ENCODE data around the gene PRRT2. TPM values are rescaled to one million over a fixed set of nuclear protein-coding genes. Genes with fewer than 3 reads are reported as not detected.

The PRRT2 gene
- total RNA-seq, 2 experiments from 2014 or later = 2.2 to 2.3 TPM

DNA sequence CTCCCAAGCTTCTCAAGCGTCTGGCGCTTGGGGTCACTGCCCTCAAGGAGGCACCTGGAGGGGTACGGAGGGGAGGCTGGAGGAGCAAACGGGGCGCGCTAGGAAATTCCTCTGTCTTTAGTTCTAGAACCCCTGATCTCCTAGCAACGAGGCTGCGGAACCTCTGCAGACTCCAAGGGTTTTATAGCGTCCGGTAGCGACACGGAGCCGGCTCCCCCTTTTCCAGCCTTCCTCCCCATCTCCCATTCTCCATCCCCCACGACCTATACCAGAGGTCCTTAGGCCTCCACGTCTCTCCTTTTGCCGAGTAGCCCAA is 51.6 kb downstream of the PRRT2 start:
- peak overlapping the region; percentile 76 for H3K4me3 ChIP-seq (ENCODE audit: low read length)
- peak overlapping the region; percentile 95 for H3K4me3 Mint-ChIP-seq
- peaks cover 28% of the 10 kb centered on the region for H3K36me3 ChIP-seq (ENCODE audit: insufficient read depth, low read length)
- no peaks in the 10 kb centered on the region for H3K9me3 Mint-ChIP-seq
- ChIA-PET POLR2A (interaction anchor here (0.8 to 2.5 kb wide), 14 partner anchors 13 to 162 kb away, joined by 3 to 16 read pairs (median 6); partner anchors contain the start of genes ASPHD1, KCTD13, KIF22 and MVP), CTCF (interaction anchor here (0.6 to 2.3 kb wide), 10 partner anchors 15 to 163 kb away, joined by 3 to 11 read pairs (median 4); partner anchors contain the start of genes KIF22 and PAGR1)
- ATAC-seq (ENCODE audit: poor library complexity) = no peak
- H3K27me3 Mint-ChIP-seq = no peaks in the 10 kb centered on the region
- TF ChIP-seq, protein P1, sequence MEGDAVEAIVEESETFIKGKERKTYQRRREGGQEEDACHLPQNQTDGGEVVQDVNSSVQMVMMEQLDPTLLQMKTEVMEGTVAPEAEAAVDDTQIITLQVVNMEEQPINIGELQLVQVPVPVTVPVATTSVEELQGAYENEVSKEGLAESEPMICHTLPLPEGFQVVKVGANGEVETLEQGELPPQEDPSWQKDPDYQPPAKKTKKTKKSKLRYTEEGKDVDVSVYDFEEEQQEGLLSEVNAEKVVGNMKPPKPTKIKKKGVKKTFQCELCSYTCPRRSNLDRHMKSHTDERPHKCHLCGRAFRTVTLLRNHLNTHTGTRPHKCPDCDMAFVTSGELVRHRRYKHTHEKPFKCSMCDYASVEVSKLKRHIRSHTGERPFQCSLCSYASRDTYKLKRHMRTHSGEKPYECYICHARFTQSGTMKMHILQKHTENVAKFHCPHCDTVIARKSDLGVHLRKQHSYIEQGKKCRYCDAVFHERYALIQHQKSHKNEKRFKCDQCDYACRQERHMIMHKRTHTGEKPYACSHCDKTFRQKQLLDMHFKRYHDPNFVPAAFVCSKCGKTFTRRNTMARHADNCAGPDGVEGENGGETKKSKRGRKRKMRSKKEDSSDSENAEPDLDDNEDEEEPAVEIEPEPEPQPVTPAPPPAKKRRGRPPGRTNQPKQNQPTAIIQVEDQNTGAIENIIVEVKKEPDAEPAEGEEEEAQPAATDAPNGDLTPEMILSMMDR (IDR thresholded peaks at IDR 0.05) = no peak
- peaks cover 39% of the 10 kb centered on the region for H3K36me3 Mint-ChIP-seq (ENCODE audit: low read depth)
- no peak for DNase-seq
- intact Hi-C loops (cut with DNase I, micrococcal nuclease) = loop anchor here (1.0 to 5.0 kb wide), 8 partner anchors 36 to 795 kb away; partner anchors contain the start of genes INO80E (in 2 of the 2), FBRS (in 1 of the 2), HIRIP3 (in 1 of the 2) and PAGR1 (in 1 of the 2)
- H3K9me3 ChIP-seq (ENCODE audit: control insufficient read depth in 1 of 2, insufficient read depth in 1 of 2, low read length in 2 of 2) = peaks cover 0 to 4% of the 10 kb centered on the region in 2 experiments
- peak overlapping the region; percentile 95 for H3K27ac Mint-ChIP-seq
- peak overlapping the region; percentile 87 to 97 for H3K27ac ChIP-seq (ENCODE audit: low read depth in 1 of 2, low read length in 2 of 2)
- no peaks in the 10 kb centered on the region for H3K27me3 ChIP-seq (ENCODE audit: control insufficient read depth in 1 of 2, insufficient read depth in 2 of 2, low read length in 2 of 2)
- peaks cover 30% of the 10 kb centered on the region for H3K4me1 ChIP-seq (ENCODE audit: insufficient read depth, low read length)
- H3K4me1 Mint-ChIP-seq (ENCODE audit: low read depth) = peaks cover 22% of the 10 kb centered on the region

DNA sequence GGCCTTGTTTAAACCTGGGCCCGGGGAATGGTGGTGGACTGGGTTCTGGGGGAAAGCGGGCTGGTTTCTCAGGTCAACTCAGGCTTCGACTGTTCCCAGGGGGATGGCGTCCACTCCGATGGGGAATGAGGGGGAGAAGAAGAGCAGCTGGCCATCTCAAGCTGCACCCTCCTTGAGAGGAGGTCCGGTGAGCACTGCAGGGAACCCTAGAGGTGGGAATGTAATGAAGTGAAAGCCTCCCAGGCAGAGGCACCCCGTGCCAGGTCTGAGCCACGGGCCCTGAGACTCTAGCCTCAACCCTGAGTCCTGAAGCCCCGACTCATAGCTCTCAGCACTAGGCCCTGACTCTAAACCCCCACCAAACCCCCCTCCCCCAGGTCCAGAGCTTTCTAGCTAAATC is 52.2 kb downstream of the PRRT2 start:
- DNase-seq (no peak), ATAC-seq (ENCODE audit: poor library complexity) (no peak)
- H3K4me1 Mint-ChIP-seq (ENCODE audit: low read depth) = peaks cover 22% of the 10 kb centered on the region
- intact Hi-C loops (cut with DNase I, micrococcal nuclease) = loop anchor here in 1 of 2 experiments (5.0 kb wide), 2 partner anchors 37 to 133 kb away; partner anchors contain the start of genes HIRIP3 and INO80E
- H3K36me3 ChIP-seq (ENCODE audit: insufficient read depth, low read length) = peaks cover 22% of the 10 kb centered on the region
- H3K36me3 Mint-ChIP-seq (ENCODE audit: low read depth) = peaks cover 33% of the 10 kb centered on the region
- POLR2A ChIA-PET = interaction anchor here (2.2 to 2.4 kb wide), 3 partner anchors 13 to 62 kb away, joined by 6 to 10 read pairs (median 9); partner anchors contain the start of gene KCTD13
- H3K27me3 ChIP-seq (ENCODE audit: control insufficient read depth in 1 of 2, insufficient read depth in 2 of 2, low read length in 2 of 2) = no peaks in the 10 kb centered on the region
- H3K9me3 Mint-ChIP-seq = no peaks in the 10 kb centered on the region
- TF ChIP-seq, protein P1 (IDR thresholded peaks at IDR 0.05) = no peak
- H3K4me3 Mint-ChIP-seq = no peak overlapping the region
- no peaks in the 10 kb centered on the region for H3K9me3 ChIP-seq (ENCODE audit: control insufficient read depth in 1 of 2, insufficient read depth in 1 of 2, low read length in 2 of 2)
- no peak overlapping the region for H3K4me3 ChIP-seq (ENCODE audit: low read length)
- peaks cover 30% of the 10 kb centered on the region for H3K4me1 ChIP-seq (ENCODE audit: insufficient read depth, low read length)
- H3K27ac Mint-ChIP-seq = no peak overlapping the region
- no peak overlapping the region for H3K27ac ChIP-seq (ENCODE audit: low read depth in 1 of 2, low read length in 2 of 2)
- CTCF ChIA-PET = interaction anchor here (2.3 kb wide), 1 partner anchor 16 kb away, joined by 11 read pairs; no protein-coding TSS in a partner anchor
- H3K27me3 Mint-ChIP-seq = no peaks in the 10 kb centered on the region

Other genes with a start within 250 kb of the PRRT2 start
- 10 to 100 TPM; 45.7 to 48.3 TPM for gene SPN, start 148.9 kb upstream of the PRRT2 start, total RNA-seq
- under 1 TPM; 0.19 to 0.45 TPM for gene QPRT, start 133.0 kb upstream of the PRRT2 start, total RNA-seq
- 100 to 1,000 TPM; 250 to 261 TPM for gene C16orf54, start 66.2 kb upstream of the PRRT2 start, total RNA-seq
- gene ZG16, start 33.9 kb upstream of the PRRT2 start, total RNA-seq = not detected
- 100 to 1,000 TPM in 1 of 2 experiments, 10 to 100 TPM in 1; 99.0 to 101 TPM for gene KIF22, start 21.4 kb upstream of the PRRT2 start, total RNA-seq
- gene MAZ, start 5.7 kb upstream of the PRRT2 start, total RNA-seq = 100 to 1,000 TPM; 251 to 253 TPM
- 10 to 100 TPM; 20.3 TPM for gene PAGR1, start 4.0 kb downstream of the PRRT2 start, total RNA-seq
- gene MVP, start 8.3 kb downstream of the PRRT2 start, total RNA-seq = 100 to 1,000 TPM; 115 to 118 TPM
- gene CDIPT, start 51.0 kb downstream of the PRRT2 start, total RNA-seq = 10 to 100 TPM; 25.7 to 27.0 TPM
- gene SEZ6L2, start 87.4 kb downstream of the PRRT2 start, total RNA-seq = not detected
- gene ASPHD1, start 88.3 kb downstream of the PRRT2 start, total RNA-seq = not detected
- gene KCTD13, start 114.0 kb downstream of the PRRT2 start, total RNA-seq = 10 to 100 TPM; 40.0 to 43.8 TPM
- 10 to 100 TPM; 56.9 to 63.3 TPM for gene TMEM219, start 149.9 kb downstream of the PRRT2 start, total RNA-seq
- gene TAOK2, start 161.7 kb downstream of the PRRT2 start, total RNA-seq = 10 to 100 TPM; 13.1 to 14.1 TPM
- 10 to 100 TPM in 1 of 2 experiments, 1 to 10 TPM in 1; 8.5 to 11.8 TPM for gene HIRIP3, start 183.4 kb downstream of the PRRT2 start, total RNA-seq
- gene INO80E, start 184.0 kb downstream of the PRRT2 start, total RNA-seq = 10 to 100 TPM; 54.6 to 57.6 TPM
- under 1 TPM; 0.14 TPM for gene DOC2A, start 198.8 kb downstream of the PRRT2 start, total RNA-seq
- not detected for gene C16orf92, start 211.0 kb downstream of the PRRT2 start, total RNA-seq
- gene TLCD3B, start 219.1 kb downstream of the PRRT2 start, total RNA-seq = not detected